GM18870 (cell line): ENCODE results near the gene KLHL22.
"Not testable (repeated sequence)": the region's sequence is repeated elsewhere in the genome, so short reads cannot be mapped to it uniquely, and the experiment has no call there.

Experiments used
- ATAC-seq: cut with Tn5 transposase; IDR thresholded peaks from one replicate; pipeline ENCODE4 v1.9.1; 2021; ENCODE audit warnings: moderate library complexity; ENCODE audit not compliant: unreplicated experiment

Gene KLHL22

DNA sequence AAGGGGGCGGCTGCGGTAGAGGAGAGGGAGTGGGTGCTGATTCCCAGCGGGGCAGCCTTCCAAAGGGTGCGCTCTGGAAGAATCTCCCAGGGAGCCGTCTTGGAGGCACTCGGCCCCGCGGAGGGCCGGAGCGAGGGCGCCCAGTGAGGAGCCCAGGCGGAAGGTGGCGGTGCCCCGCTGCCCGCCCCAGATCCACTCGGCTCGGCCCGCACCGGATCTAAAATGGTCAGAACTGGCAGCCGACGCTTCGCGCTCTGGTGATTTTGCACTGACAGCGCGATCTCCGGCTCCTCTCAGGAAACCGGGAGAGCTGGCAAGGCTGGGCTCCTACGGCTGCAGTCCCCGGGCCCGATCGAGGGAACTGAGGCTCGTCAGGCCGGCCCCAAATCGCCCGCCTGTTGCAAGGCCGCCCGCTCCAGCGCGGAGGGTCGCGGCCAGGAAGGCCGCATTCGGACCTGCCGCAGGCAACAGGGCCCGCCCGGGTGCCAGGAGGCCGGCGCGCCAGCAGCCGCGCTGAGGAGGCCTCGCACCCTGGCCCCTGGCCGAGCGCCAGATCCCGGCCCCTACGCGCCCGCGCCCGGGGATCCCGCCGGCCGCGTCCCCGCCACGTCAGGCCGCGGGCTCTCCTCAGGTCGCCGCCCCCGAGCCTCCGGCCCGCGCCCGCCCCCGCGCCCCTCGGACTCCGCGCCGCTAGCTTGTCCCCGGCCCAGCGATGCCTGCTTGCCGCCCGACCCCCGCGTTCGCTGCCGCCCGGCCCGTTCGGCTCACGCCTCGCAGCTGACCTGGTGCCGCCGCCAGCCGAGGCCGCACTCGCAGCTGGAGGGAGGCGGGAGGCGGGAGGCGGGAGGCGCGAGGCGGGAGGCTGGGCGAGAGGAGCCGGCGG lies at the start of gene KLHL22:
KLHL22 (minus strand) TSS at position 818 of the 883 bp plus-strand sequence. CDS start 6,584 bp downstream, outside the sequence.
- no peak for ATAC-seq

GRCh38 chr22:20545318-20545634 lies 49.7 kb upstream of the KLHL22 start:
- not testable (repeated sequence) for ATAC-seq

DNA sequence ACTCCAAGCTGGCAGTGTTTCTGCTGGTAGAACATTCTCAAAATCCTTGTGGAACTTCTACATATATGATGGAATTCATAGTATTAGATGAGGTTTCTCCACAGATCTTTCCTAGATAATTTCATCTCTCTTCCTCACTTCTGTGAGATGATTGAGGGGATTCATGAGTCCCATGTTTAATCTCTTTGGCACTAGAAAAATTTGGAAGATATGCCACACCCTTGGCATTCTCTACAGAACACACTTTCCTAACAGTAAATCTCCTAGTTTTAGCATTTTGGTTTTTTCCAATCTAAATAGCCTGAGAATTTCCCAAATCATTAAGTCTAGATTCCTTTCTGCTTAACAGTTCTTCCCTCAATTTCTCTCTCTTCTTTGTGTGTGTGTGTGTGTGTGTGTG lies 47.1 kb upstream of the KLHL22 start:
- ATAC-seq: no peak

- no peak for ATAC-seq
Observed at GRCh38 chr22:20542055-20542454, 46.5 kb upstream of the KLHL22 start.

DNA sequence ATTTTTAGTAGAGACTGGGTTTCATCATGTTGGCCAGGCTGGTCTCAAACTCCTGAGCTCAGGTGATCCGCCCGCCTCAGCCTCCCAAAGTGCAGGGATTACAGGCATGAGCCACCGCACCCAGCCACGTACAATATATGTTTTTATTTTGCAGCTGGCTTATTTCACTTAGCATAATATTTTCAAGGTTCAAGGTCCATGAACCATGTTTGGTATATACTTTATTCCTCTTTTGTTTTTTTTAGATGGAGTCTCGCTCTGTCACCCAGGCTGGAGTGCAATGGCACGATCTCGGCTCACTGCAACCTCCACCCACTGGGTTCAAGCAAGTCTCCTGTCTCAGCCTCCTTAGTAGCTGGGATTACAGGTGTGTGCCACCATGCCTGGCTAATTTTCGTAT lies 43.3 kb upstream of the KLHL22 start:
- ATAC-seq: not testable (repeated sequence)

DNA sequence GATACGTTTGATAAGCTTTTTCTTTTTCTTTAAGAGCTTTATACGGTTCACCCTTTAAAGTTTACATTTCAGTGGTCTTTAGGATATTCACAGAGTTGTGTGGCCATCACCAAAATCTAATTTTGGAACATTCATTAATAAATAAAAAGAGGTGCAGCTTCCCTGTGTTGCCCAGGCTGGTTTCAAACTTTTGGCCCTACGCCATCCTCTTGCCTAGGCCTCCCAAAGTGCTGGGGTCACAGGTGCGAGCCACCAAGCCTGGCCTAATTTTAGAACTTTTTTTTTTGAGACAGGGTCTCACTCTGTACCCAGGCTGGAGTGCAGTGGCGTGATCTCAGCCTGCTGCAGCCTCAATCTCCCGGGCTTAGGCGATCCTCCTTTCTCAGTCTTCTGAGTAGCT lies 42.4 kb upstream of the KLHL22 start:
- ATAC-seq: no peak

GRCh38 chr22:20537325-20537756 lies 41.7 kb upstream of the KLHL22 start:
- no peak for ATAC-seq

DNA sequence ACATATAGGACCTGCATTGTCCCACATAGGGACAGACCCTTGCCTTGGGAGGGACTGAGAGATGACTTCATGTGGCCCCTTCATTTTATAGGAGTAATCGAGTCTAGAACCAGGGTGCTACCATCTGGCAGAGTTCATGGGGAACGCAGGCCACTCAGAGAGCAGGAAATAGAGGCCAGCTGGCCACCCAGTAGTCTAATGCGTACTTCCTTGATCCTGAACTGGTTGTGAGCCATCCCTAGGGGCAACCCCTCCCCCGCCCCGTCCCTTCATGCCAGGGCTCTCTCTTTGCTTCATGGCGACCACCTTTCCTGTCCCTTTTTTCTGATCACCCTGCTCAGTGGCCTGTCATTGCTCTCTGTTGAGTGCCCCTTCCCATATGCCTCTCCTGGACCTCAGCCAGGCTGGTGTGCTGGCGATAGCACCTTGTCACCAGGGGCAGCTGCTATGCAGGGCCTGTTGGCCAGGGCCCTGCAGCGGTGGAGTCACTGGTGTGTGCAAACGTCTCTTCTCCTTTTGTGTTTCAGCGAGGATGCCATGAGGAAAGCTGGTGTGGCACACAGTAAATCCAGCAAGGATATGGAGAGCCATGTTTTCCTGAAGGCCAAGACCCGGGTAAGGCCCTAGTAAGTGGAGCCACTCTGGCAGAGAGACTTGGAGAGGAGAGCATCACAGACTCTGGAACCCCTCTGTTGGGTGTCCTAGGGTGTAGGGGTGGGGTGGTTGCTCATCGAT lies 41.2 kb upstream of the KLHL22 start:
- ATAC-seq: no peak

GRCh38 chr22:20533879-20534265 lies 38.3 kb upstream of the KLHL22 start:
- ATAC-seq: no peak

- ATAC-seq: no peak
Observed at GRCh38 chr22:20533095-20533878, 37.7 kb upstream of the KLHL22 start.

- no peak for ATAC-seq
Observed at GRCh38 chr22:20532256-20532993, 36.8 kb upstream of the KLHL22 start.

DNA sequence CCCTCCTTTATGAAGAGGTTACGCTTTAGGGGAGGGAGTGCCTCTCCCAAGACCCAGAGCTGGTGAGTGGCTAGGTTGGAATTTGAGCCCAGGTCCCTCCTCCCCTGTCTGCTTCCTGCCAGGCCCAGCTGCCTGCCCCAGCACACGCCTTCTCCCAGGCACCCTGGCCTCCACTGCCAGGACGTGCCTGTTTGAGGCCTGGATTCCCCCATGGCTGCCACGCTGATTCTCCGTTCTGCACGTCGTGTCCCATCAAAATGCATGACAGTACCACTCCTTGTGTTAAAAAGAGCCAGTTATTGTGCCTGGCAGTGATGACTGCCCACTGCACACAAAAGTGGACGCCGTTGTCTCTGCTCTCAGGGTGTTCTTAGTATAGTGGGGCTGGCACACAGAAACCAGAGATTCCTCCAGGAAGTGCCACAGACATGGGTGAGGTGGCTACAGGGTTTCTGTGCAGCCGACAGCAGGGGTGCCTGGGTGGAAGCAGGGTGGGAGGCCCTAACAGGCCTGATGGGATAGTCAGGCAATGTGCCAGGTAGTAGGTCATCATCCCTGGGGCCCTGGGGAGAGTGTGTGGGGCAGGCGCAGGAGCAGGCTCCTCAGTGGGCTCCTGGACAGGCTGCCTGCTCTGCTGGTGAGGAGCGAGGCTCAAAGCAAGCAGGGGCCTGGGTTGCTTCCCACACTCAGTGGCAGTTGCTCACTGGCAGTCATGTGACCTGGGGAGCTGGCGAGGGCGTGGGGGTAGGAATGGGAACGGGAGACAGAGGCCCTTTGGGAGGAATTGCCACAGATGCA lies 36.0 kb upstream of the KLHL22 start:
- no peak for ATAC-seq

DNA sequence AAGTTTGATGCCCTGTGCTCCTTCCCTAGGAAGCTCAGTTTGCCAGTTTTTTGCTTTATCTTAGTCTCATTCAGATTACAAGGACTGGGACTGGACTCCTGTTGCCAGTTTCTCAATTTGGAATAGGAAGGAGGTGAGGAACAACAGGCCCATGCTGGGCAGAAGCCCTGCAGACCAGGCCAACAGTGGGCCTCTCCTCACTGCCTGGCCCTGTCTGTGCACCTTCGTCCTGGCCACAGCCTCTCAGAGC lies 35.5 kb upstream of the KLHL22 start:
- ATAC-seq: no peak

- ATAC-seq: no peak
Observed at GRCh38 chr22:20530368-20531153, 35.0 kb upstream of the KLHL22 start.

- ATAC-seq: no peak
Observed at GRCh38 chr22:20528405-20528978, 32.9 kb upstream of the KLHL22 start.

- ATAC-seq: no peak
Observed at GRCh38 chr22:20526628-20527355, 31.2 kb upstream of the KLHL22 start.

DNA sequence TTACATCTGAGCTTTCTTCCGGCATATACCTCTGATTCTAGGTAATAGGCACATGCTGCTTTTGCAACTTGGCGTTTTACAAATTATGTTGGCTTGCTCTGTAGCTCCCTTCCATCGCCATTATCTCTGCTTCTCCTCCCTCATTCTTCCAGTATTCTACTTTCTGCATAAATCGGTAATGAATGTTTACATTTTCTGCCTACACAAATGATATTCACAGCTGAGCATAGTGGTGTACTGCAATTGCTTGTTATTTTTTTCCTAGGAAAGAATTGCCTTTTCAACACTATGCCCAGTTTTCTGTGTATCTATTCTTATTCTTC lies 30.7 kb upstream of the KLHL22 start:
- no peak for ATAC-seq

- ATAC-seq: no peak
Observed at GRCh38 chr22:20525048-20525447, 29.5 kb upstream of the KLHL22 start.
